Sigmoid colon (tissue), 4 donors: ENCODE measurements around the gene C2orf42.
"Not testable (repeated sequence)": the region's sequence is repeated elsewhere in the genome, so short reads cannot be mapped to it uniquely, and the experiment has no call there.

ENCODE experiments used
- EP300 ChIP-seq, 4 donors: sonication (generic); formaldehyde crosslinking; IDR thresholded peaks; one replicate each; pipeline ENCODE4 v1.6.1; 2017; ENCODE audit warnings: antibody characterized with exemption in 4 of 4
- POLR2A ChIP-seq, 2 donors: fragments of 450-650 bp; IDR thresholded peaks; one replicate each; pipeline ENCODE4 v1.6.1; 2016; ENCODE audit warnings: antibody characterized with exemption in 2 of 2, mild to moderate bottlenecking in 2 of 2, moderate library complexity in 2 of 2
- POLR2AphosphoS5 ChIP-seq, 4 donors: sonication (generic); formaldehyde crosslinking; IDR thresholded peaks; one replicate each; pipeline ENCODE4 v1.6.1; 2017; ENCODE audit warnings: antibody characterized with exemption in 4 of 4
- TF ChIP-seq, protein P1 (sequence below), 4 experiments: fragments of 450-650 bp in 3 of 4; fragments of 200-600 bp in 1 of 4; IDR thresholded peaks; one replicate each; pipeline ENCODE4 v1.5.1; 2016 to 2019; ENCODE audit warnings: antibody characterized with exemption in 4 of 4, mild to moderate bottlenecking in 3 of 4, moderate library complexity in 2 of 4

DNA sequence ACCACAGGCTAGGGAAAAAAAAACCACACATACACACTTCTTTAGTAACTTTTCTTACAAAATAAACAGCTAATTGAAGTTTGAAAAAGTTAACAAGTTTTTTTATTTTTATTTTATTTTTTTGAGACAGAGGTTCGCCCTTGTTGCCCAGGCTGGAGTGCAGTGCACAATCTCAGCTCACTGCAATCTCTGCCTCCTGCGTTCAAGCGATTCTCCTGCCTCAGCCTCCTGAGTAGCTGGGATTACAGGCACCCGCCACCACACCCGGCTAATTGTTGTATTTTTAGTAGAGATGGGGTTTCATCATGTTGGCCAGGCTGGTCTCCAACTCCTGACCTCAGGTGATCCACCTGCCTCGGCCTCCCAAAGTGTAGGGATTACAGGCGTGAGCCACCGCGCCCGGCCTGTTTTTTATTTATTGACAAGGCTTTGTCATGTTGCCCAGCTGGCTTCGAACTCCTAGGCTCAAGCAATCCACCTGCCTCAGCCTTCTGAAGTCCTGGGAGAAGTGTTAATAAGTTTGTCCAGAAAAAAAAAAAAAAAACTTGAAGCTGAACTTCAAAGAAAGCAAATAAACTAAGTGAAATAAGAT, 21.1 kb downstream of the C2orf42 start:
- TF ChIP-seq EP300, POLR2A, POLR2AphosphoS5 (IDR thresholded peaks at IDR 0.05): not testable (repeated sequence)
- TF ChIP-seq, protein P1, sequence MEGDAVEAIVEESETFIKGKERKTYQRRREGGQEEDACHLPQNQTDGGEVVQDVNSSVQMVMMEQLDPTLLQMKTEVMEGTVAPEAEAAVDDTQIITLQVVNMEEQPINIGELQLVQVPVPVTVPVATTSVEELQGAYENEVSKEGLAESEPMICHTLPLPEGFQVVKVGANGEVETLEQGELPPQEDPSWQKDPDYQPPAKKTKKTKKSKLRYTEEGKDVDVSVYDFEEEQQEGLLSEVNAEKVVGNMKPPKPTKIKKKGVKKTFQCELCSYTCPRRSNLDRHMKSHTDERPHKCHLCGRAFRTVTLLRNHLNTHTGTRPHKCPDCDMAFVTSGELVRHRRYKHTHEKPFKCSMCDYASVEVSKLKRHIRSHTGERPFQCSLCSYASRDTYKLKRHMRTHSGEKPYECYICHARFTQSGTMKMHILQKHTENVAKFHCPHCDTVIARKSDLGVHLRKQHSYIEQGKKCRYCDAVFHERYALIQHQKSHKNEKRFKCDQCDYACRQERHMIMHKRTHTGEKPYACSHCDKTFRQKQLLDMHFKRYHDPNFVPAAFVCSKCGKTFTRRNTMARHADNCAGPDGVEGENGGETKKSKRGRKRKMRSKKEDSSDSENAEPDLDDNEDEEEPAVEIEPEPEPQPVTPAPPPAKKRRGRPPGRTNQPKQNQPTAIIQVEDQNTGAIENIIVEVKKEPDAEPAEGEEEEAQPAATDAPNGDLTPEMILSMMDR (IDR thresholded peaks at IDR 0.05), result not testable (repeated sequence)
